Endometrium (tissue), 2 donors: ENCODE data around the gene LRRK1.

Source experiments
- FAIRE-seq: peaks from 2 replicates; lab custom pipeline; 2012; peaks lifted over from hg19 to GRCh38; lab: Jason Lieb, UNC
- donor health status: control.
- donor health status: control.

Gene LRRK1

DNA sequence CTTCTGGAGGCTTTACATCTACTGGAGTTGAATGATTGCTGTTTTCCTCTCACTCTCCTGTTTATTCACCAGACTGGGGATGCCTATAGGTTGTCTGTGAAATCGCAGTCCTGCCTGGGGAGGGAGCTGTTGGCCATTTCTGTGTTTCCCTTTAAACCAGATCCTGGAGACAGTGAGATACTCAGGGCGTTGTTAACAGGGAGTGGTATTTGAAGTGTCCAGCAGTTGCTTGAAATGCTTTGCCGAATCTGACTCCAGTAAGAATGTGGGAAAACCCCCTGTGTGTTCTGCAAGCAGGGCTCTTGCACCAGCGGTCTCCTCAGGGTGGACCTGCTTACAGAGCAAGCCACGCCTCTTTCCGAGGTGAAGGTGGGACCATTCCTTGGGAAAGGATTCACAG, 4.3 kb upstream of the LRRK1 start:
- no peak for FAIRE-seq

DNA sequence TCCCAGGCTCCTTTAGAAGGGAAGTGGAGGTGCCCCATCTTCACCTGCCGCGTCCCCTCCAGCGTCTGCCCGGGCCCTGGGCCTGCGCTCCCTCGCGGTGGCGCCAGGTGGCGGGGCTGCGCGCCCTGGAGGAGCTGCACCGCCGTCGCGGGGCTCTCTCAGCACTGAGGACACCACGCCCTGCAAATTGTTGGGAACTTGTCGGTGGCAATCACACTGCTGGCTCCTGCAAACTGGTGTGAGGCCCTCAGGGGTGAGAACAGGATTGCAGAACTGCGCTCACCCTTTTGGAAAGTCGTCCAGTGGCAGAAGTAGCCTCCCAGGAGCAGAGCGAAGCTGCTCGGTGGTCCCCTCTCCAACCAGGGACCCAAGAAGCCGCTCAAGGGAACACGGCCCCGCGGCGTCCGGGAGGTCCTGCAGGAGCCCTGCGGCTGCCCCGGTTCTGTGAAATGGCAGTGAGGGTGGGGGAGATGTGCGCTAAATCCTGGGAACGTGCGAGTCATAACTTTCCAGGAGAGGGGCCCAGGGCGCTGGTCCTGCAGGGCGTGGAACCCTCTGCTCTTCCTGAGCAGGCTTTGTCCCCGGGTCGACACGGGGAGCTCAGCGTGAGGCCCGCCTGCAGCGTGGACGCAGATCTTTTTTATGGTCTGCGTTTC, 995 bp upstream of the LRRK1 start:
- FAIRE-seq, result no peak

DNA sequence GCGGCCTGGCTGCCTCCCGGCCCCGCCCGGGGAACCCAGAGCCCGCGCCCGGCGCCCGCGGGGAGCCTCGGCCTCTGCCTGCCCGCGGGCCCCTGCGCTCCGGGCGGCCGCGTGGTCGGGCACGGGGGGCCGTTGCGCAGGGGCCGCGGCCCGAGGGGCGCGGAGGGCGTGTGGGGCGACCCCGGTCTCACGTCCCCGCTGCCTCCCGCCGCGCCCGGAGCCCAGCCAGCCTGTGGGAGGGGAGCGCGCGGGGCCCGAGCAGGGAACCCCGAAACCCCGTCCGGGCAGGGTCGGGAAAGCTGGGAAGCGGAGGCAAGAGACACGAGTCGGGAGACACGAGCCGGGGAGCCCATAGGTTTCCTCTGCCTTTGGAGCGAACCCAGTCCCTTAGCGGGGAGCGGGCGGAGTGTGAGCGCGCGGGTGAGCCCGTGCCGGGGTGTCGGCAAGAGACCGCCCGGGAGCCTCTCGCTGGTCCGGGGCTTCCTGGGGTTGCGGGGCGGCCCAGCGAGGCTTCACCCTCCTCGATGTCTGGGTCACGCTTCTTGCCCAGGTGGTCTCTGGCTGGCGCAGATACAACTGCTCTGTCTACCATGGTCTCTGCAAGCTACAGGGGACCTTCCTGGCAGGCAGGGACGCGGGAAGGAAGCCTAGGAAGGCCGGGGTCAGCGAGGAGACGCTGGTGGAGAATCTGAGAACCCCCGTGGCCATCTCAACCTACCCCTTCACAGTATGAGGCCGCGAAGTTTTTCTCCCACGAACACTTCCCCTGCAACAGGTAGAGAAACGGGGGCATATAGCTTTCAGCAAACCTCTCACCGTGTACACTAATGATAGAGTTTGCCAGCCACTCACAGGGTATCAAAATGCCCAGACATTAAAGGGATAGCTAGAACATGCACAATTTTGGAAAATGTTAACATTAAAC, 586 bp downstream of the LRRK1 start:
- no peak for FAIRE-seq

DNA sequence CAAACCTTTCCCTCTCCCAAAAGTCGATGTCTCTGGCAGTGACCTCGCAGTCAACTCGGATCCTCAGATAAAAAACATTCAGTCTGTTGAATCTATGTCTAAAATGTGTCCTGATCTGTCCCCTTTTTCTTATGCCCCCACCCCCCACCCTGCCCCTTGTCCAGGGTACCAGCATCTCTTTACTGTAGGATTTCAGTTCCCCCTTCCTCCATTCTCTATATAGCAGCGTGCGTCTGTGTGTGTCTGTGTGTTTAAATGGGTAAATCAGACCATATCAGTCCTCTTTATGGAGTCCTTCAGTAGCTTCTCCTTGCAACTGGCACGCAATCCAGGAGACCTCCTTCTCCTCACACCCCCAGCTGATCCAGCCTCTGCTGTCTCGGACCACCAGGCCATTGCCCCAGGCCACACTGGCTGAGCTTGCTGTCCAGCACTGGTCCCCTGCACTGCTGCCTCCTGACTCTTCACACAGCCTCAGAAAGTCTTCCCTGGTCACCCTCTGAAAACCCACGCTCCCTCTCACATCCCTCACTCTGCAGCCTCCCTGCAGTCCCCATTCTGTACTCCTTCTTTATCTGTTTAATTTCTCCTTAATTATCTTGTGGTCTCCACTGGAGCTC, 1.5 kb downstream of the LRRK1 start:
- FAIRE-seq, result no peak

DNA sequence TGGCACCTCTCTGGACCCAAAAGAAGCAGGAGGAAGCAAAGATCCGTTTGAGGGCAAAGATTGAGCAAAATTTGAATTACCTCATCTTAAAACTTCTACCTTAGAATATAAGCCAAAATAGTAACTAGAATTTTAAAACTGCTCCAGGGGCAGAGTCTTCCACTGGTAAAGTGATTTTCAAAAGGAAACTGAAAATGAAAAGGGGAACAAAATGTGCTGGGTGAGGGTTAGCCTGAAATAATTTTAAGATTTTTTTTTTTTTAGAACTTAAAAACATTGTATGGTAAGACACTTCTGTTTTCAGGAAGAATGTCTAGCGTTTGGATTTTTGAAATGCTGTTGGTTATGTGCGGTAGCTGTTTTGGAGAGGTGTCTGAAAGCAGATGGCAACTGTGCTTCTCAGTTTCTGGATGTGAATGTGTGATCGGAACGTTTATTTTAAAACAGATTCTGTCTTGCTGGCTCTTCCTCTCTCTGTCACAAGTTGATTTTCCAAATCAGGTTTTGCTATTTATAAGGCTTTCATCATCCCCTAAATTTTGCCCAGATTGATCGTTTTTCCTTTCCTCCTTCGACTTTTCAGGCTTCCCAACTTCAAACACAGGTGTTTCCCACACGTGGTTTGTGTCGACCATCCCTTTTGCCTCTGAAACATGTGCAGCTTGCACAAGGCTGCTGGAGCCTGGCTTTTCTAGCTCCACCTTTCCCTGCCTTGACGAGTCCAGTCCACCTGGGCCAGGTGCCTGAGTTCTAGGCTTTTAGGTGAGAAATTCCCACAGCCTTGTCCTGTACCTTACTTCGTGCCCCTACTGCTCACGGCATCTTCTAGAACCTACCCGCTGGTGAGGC, 3.3 kb downstream of the LRRK1 start:
- FAIRE-seq, result no peak

DNA sequence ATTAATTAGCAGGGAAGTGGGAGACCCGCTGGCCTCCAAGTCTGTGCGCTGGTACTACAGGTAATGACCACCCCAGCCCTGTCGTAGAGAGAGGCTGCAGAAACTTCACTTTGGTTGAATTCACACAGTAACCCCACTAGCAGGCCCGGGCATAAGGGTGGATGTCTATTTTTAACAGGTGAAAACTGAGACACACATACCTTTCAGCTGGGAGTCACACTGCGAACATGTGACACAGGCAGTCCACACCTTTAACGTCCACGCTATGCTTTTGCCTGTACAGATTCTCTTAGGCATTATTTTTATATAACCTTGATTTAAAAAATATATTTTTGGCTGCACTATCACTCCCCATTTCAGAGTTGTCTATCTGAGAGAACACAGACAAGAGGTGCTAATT, 3.9 kb downstream of the LRRK1 start:
- no peak for FAIRE-seq

DNA sequence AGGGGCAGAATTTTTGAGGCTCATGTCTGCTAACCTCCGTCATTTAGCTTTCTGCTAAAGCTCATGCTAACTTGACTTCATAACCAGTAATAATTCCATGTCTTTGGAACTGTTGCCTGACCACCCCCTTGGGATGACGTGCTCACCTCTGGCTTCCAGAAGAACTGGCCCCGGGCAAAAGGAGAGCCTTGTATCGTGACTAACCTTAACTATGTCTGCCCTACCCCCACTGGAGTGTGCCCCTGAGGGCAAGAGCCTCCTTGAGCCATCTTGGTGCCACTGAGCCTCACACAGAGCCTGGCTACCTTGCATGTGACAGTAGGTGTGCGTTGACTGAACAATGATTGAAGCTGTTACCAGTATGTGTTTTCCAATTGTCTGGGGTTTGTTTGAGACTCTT, 4.7 kb downstream of the LRRK1 start:
- FAIRE-seq, result no peak

DNA sequence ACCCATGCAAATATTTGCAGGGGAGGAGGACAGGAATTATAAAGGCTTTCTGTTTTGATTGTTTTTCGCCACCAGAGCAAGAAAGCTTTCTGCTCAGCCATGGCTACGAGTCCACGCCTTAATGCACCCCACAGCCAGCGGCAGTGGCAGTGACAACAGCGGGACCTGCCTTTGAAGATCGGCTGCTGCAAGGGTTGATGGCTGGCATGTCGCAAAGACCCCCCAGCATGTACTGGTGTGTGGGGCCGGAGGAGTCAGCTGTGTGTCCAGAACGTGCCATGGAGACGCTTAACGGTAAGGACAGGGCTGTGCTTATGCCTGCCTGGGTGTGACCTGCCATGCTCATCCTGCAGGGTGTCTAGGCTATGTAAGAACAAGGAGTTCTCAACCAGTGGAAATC, 5.3 kb downstream of the LRRK1 start:
- FAIRE-seq, result no peak

DNA sequence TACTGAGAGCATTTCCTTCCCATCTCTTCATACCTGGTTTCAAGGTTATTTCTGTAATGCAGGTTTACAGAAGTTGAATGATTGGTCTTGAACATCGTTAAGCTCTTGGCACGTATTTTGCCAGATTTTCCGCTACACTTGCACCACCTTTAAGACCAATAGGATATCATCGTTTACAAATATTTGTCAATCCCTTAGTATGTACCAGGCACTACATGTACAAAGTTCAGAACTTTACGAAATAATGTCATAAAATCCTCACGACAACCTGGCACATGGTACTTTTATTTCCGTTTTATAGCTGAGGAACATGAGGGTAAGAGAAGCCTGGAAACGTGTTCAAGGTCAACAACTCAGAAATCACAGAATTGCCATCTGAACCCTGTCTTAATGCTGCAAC, 6.3 kb downstream of the LRRK1 start:
- FAIRE-seq, result no peak

DNA sequence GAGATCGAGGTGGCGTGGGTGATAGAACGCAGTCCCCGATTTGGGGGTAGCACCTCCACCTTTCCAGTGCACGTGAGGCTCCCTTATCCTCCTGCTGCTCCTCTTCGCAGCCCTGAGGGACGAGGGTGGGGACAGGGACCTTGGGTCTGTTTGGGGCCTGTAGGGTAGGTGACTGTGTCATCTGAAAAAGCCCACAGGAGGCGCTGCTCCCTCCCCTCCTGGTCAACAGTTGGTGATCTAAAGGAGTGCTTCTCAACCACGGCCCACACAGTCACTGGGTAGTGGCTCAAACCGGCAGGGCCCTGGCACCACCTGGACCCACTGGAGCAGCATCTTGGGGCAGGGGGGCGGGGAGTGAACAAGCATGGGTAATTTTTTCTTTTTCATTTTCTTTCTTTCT, 7.1 kb downstream of the LRRK1 start:
- FAIRE-seq, result no peak

DNA sequence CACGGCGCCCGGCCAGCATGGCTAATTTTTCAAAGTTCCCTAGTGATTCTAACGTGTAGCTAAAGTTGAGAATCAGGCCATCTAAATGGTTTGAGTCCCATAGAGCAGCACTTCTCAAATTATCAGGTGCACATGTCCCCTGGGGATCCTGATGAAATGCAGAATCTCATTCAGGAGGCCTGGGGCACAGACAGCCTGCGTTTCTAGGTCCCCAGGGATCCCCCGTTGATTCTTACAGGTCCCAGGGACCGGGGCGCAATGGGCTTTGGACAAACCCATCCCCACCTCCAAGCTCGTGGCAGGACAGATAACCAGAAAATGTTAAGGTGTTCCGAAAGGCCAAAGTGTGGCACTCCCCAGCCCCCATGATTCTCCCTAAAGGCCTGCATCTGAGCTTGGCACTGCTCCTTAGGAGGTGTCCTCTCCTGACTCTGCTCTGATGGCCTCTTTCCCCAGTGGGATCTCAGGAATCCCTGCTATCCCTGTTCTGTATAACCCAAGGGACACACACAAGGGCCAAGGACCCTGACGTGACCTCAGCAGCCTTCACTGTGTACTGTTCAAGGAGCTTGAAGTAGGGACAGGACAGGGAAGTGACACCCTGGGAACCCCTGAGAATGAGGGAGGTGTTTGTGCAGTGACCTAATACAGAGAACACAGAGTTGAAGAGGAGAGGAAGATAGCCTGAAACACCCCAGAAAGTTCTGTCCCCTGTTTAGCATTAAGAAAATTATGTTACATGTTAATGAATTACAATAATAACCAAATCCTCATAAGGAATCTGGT, 8.0 kb downstream of the LRRK1 start:
- no peak for FAIRE-seq

DNA sequence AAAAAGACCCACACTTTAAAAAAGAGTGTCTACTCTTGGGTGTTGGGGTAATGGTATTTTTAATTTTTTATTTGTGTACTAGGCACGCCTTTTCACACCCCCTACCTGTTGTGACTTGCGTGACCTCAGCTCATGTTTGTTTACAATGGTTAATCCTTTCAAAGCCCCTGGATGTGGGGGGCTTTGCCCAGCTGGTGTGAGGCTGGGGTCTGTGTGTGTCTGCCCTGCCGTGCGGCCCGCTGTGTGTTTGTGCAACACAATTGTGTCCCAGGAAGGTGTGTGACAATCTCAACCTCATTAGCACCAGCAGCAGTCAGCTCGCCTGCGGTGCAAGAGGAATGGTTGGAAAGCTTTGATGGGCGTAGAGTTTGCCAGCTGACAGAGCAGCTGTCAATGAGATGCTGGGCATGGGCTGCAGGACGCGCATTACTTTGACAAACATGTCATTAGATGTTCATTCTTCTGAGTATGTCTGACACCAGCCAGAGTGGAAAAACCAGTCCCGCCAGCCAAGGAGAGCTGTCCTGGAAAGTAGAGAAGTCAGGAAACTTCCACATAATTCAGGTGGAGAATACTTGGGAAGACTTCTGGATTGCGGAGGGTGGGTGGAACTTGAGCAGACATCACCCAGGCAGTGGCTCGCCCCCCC, 9.6 kb downstream of the LRRK1 start:
- no peak for FAIRE-seq

DNA sequence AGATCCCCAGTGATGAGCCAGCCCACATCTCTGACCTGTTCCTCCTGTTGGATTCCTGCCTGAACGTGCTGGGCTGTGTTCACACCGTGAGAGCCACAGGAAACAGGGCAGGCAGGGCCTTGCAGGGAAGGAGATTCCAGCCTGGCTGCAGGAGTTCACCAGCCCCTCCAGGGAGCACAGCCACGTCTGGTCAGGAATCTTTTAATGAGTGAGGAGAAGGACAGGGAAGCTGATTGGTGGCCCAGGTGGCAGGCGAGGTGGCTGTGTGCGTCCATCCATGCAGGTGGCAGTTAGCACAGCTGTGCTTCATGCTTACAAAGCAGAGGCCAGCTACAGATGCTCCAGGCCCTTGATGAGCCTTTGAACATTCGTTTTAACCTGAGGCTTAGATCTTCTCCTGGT, 10.5 kb downstream of the LRRK1 start:
- FAIRE-seq, result no peak

DNA sequence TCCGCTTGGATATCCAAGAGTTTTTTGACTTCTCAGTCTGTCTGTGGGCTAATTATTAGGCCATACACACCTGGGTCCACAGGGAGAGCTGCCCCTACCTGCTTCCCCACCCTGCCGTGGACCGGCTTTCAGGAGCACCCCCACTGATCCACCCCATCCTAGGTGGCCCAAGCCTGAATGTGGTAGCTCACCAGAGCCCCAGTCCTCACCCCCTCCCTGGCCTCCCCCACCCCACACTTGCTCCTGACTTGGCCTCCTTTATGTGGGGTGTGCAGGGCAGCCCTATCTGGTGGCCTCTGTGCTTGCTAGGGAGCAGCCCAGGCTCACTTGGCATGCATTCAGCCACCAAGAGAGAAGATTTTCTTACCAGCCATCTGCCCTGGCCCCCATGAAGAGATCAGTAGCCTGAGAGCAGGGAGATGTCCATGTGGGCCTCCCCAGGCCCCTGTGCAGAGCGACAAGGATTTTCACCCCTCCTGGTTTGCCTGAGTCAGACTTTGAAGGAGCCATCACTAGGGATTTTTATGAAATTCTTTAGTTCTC, 11.2 kb downstream of the LRRK1 start:
- FAIRE-seq, result no peak

DNA sequence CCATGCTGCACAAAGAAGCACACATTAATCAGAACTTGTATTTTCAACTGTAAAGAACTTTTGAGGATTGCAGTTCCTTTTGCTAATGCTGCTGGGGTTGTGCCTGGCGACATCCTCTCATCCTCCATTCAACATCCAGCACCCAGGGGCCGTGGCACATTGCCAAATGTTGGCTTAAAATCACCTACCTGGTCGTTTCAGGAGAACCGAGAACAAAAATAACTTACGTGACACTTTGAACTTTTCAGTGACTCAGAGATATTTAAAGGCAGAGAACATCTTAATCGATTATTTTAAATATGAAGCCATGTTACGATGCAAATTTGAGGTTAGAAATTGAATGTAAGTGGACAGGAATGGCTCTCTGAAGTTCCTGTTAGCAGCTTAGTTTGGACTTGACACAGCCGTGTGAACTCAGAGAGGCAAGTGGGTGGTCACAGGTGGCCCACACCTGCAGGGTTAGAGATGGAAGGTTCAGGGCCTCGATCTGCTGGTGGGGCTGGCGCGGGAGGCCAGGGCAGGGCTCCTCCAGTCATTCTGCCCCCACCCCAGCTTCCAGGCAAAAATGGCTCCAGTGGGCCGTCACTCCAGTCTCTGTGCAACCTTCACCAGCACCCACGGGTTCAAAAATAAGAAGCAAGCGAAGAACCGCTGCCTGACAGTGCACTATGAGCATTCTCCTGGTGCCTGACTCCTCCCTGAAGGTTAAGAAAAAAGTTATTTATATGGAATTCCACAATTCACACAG, 12.2 kb downstream of the LRRK1 start:
- no peak for FAIRE-seq

DNA sequence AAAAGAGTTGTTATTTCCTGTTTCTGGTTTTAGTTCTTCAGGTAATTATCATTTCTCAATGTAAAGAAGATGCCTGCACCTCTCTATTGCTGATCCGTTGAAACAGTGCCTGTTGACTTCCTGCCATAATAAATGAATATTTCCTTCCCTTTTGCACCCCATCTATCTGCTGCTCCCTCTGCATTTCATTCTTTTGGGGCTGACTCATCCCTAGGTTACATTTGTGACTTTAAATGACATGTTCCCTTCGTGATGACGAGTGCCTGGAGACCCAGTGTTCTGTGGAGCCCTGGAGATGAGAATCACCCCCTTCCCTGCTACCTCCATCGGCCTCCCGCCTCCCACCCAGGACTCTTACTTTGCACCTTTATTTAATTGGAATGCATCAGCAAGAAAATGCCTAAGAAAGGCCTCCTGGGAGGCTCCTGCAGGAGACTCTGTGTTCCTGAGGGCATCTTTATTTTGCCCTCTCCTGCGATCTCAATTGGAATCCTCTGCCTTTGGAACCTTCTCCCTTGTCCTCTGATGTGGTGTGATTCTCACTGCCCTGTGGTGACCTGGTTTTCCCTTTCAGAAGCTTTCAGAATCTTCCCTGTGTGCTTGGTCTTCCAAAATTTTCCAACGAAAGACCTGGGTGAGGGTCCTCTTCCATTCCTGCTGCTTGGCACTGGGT, 13.7 kb downstream of the LRRK1 start:
- FAIRE-seq, result no peak

DNA sequence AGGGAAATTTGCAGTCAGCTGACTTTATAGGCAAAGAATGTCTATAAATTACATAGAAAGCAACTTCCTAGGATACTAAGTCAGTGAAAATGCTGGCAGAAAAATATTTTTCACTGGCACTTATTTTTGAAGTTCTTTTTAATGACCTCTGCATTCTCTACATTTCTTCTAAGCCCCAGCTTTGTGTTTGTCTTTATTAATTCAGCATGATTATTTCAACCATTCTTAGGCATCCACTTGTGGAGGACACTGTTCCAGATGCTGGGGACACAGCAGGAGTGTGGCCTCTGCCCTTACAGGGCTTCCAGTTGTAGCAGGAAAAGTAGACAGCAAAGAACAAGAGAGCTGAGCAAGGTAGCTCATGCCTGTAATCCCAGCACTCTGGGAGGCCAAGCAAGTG, 15.0 kb downstream of the LRRK1 start:
- FAIRE-seq, result no peak

DNA sequence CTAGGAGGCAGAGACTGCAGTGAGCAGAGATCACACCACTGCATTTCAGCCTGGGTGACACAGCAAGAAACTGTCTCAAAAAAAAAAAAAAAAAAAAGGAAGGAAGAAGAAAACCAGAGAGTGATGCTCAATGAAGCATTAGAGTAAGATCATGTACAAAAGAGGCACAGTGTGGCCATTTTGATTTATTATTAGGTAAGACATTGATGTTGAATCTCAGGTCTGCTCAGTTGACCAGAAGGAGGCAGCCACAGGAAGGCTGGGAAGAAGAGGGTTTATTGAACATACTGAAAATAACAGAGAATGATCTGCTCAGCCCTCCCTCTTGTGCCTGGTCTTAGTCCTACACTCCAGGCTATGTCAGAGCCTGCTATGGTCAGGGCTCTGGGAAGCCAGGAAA, 15.6 kb downstream of the LRRK1 start:
- FAIRE-seq, result no peak

DNA sequence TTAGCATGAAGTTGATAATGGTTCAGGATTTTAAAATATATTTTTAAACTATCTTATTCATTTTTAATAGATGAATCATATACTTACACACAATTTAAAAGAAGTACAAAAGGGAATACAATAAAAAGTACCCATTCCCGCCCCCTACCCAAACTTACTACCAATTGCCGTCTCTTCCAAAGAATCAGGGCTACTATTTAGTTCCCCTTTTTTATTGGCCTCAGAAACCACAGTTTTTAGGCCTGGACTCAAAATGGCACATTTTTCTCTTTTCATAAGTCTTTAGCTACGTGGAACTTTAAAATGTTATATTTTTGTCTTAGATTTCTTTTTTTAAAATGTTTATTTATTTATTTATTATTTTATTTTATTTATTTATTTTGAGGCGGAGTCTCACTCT, 18.0 kb downstream of the LRRK1 start:
- no peak for FAIRE-seq
